Glomerular endothelial cell (primary cell): ENCODE measurements around the gene ASB13. TPM values are rescaled to one million over a fixed set of nuclear protein-coding genes. Genes with fewer than 3 reads are reported as not detected.

Source experiments
- DNase-seq: peaks from one replicate; pipeline ENCODE4 v3.0.0-alpha.2; 2011; ENCODE audit warnings: low read depth, low spot score; ENCODE audit errors: extremely low read depth
- total RNA-seq: library from RNA; depleted of rRNA; stranded (reverse); fragments of >200 nt; gene quantifications from 2 replicates; pipeline ENCODE4 v1.2.3, GENCODE V29; 2015

Gene ASB13
- total RNA-seq, 1 donor from 2014 or later, result 13.8 TPM

- DNase-seq, result no peak
These were observed 4.4 kb upstream of the ASB13 start for GRCh38 chr10:5670662-5671375.

GRCh38 chr10:5669604-5670003 is 3.2 kb upstream of the ASB13 start:
- no peak for DNase-seq

DNA sequence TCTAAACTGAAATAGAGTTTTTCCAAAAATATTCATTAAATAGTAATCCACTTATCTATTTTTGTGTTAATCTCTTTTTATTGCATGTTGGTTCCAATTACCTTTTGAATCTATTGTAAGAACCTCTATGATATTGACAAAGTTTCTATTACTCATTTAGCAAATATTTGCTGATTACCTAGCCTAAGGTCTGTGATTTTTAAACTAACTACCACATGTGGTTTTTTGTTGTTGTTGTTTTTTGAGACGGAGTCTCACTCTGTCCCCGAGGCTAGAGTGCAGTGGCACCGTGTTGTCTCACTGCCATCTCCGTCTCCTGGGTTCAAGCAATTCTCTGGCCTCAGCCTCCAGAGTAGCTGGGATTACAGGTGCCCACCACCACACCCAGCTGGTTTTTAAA is 2.0 kb upstream of the ASB13 start:
- DNase-seq, result no peak

GRCh38 chr10:5666841-5667630 is 641 bp upstream of the ASB13 start:
- DNase-seq, result no peak

DNA sequence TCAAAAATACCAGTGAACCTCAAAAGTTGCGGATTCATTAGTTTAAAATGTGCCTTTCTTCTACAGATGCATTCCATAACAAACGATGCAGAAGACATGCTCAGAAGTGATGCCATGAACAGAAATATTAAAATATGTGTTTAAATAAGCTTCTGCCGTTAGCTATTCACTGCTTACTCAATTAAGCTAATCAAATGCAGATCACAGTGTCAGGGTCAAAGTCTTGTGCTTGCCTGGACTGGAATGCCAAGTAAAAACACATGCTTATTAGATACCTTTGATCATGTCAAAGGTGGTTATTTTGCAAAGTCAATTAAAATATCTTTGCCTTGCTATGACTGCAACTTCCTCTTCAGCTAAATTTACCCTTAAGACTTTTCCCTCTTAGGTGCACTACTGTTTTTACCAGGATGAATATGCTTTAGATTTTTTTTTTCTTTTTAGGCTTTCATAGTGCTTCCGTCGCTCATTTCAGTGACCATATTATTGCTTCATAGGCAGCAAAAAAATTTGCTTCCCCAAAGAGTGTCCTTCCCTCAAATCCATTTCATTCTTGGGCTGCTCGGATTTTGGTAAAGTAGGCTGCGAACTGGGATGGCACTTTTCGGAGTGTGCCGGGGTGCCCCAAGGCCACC is 905 bp downstream of the ASB13 start:
- DNase-seq, result no peak

GRCh38 chr10:5663692-5664427 is 2.5 kb downstream of the ASB13 start:
- DNase-seq, result no peak

DNA sequence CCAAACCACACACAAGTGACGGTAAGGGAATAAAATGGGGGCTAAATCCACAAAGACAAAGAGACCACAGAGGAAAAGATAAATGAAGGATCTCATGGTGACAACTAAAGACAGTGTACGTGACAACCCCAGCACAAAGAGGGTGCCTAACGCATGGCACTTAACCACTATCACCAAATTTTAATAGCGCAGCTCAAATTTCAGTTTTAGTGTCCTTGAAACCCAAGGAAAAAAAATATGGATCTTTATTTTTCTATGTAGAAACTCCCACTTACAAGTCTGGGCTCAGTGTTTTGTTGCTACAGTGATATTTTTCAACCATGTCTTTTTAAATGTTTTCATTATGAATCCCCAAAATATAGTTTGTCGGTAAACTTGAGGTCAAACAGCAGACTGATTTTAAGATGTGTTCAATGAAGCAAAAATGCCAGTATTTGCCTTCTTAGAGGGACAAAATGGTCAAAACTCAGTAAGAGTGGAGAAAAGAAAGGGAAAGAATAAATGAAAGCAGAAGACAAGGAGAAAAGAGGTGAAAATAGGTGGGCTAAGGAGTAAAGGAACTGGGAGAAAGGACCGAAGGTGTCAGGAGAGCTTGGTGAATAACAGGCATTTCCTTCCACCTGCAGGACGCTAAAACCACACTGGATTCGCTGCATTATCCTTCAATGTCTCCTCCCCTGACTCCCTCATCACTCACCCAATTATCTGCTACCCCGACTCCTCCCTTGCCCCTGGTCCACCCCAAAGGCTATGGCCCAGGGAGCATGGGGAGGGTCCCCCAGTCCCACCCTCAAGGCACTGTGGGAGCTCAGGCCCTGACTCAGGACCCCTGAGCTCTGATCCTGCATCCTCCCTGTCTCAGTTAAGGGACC is 3.5 kb downstream of the ASB13 start:
- DNase-seq, result no peak

DNA sequence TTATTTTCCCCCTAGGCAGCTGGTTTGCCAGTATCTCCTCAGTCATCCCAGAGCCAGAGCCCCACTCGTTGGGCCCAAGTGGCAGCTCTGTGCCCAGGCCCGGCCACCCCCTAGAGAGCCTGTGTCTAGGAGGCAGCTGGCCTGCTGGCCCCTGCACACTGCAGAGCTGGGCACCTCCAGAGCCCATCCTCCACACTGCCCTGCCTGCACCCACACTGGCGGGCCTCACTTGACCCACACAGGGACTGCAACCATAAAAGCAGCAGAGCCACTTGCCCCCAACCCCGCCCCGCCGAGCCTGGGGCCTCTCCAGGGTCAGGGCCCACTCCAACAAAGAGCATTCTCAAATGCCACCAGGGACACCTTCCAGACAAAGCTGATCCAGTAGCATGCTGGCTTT is 5.4 kb downstream of the ASB13 start:
- no peak for DNase-seq

- DNase-seq, result no peak
These were observed 6.5 kb downstream of the ASB13 start for GRCh38 chr10:5659702-5660528.

- no peak for DNase-seq
These were observed 7.3 kb downstream of the ASB13 start for GRCh38 chr10:5658871-5659618.

- no peak for DNase-seq
These were observed 9.4 kb downstream of the ASB13 start for GRCh38 chr10:5656737-5657579.

DNA sequence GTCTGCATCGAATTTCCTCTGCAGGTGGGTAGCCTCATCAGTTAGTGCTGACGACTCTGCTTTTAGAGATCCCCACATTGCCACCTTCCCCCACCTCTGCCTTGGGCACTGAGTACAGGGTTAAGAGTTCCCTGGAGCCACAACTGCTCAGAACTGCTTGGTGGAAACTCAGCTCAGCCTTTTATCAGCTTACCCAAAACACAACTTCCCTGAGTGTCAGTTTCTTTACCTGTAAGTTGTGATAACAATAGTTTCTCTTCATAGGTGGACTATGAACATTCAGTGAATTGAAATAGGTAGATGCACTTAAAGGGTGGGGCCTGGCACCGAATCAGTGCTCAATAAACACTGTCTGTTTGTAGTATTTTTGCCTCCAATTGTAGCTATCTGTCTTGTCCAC is 11.3 kb downstream of the ASB13 start:
- DNase-seq, result no peak

DNA sequence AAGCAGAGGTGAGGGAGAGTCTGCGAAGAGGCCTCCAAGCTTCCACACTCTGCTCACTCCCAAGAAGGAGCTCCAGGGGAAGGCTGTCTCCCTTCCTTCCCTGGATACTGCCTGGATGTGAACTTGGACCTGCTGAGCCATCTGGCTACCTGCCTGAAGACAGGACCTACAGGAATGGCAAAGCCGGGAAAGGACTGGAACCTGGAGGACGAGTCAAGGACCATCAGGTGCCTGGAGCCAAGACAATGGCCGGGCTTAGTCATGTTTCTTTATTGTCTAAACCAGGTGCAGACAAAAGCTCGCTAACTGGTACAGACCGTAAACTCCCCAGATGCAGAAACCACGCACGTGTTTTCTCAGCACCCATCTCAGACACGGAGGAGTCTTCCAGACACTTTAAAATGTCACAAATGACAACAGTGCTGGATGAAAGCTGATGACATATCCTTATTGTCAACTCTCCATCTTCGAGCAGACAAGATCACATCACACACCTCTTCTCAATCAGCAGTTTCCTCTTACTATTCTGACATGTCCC is 12.1 kb downstream of the ASB13 start:
- DNase-seq, result no peak

DNA sequence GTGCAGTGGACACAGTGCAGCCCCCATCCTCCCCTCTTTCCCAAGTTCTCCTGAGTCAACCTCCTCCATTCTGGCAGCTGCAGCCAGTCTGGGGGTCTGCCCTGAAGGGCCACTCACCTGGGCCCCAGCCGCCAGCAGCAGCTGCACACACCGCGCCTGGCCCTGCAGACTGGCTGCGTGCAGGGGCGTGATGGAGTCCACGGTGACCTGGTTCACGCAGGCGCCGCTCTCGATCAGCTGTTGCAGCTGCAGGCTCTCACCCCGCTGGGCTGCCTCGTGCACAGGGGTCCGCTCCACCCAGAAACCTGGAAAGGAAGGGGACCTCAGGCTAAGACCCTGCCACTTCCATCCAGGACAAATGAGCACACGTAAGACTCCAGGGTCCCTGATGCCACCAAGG is 13.6 kb downstream of the ASB13 start:
- no peak for DNase-seq

DNA sequence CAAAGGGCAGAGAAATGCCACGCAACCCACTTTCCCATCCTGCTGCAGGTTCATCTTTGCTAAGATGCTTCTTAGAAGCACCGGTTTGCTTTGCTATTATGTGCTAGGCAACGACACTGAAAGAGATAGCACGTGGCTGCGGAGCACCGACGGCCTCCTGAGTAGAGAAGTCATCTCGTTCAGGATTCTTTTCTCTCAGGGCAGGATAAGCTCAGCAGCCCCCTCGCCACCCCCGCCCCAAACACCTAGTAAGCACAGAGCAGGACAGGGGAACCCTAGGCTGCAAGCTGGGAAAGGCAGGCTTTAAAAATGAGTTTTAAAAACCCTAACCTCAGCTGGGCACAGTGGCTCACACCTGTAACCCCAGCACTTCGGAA is 15.0 kb downstream of the ASB13 start:
- DNase-seq, result no peak

DNA sequence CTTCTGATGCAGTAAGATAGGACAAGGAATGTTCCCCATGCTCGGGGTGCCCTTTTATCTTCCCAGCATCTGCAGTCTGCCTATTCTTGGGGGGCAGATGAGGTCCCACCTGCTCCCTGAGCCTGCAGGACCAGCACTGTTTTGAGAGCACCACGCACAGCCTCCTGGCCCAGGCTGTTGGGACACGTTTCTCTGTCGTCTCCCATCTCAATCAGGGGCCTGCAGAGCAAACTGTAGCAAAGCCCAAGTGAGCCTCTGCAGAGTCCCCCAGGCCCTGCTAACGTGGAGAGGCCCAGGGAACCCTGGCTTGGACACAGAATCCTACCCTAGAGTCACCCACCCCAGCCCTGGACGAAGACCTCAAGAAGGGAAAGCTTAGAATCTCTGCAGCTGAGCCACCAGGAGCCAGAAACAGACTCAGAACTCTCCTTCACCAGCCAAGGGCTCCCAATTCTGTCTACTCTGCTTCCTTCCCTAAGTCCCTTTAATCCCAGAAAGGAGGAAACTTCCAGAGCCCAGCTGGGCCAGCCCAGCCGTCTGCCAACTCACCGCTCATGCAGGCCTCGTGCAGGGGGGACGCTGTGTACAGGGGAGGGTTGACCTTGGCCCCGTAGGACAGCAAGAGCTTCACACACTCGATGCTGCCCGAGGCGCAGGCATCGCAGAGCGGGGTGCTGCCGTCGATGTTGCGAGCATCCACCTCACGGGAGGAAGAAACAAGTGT is 15.6 kb downstream of the ASB13 start:
- no peak for DNase-seq

GRCh38 chr10:5649746-5650145 is 16.6 kb downstream of the ASB13 start:
- DNase-seq, result no peak
